HG03442 (cell line): ENCODE results near the gene CFAP69.

Source experiments
- ATAC-seq: cut with Tn5 transposase; IDR thresholded peaks from one replicate; pipeline ENCODE4 v1.9.1; 2021; ENCODE audit warnings: mild to moderate bottlenecking, moderate library complexity; ENCODE audit not compliant: unreplicated experiment

Gene CFAP69

DNA sequence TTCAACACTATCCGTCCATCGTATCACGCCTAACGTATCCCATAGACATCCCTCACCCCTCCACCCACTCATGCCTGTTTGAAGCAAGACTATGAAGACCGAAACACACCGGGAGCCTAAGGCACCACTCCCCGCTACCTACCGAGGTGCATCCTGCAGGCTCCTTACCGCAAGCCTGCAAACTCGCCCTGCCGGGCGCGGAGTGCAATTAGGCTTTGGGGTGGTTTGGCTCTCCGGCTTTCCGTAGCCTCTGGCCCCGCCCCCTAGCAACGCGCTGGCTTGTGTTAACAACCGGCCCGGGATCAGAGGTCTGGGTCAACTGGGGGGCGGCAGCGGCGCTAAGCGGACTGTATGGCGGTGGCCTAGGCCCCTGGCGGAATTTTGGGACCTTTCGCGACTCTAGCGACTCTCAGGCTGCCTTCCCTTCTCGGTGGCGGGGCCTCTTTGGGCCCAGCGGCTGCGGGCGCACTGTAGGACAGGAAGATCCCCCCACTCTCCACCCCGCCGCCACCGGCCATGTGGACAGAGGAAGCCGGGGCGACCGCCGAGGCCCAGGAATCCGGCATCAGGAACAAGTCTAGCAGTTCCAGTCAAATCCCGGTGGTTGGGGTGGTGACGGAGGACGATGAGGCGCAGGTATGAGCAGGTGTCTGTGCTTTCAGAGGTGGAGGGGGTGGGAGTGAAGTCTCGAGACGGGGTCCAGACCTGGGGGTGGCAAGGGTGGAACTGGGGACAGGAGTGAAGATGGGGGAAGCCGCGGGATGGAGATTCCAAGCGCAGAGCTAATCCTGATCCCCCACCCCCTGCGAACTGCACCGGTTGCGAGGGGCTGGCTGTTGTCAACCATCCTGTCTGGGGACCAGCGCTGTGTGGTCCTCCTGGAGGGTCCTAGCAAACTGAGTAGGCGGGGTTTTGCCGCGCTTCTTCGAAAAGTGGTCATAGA lies at the start of gene CFAP69:
Gene CFAP69 (plus strand): TSS at position 266 of the 943 bp plus-strand sequence. CDS start 251 bp downstream, at position 517.
- ATAC-seq: peak; percentile 87

- ATAC-seq: no peak
These were observed 43.3 kb upstream of the CFAP69 start for GRCh38 chr7:90201500-90202195.

GRCh38 chr7:90207956-90208355 lies 37.0 kb upstream of the CFAP69 start:
- ATAC-seq: no peak

GRCh38 chr7:90209776-90210175 lies 35.2 kb upstream of the CFAP69 start:
- ATAC-seq: no peak

GRCh38 chr7:90210475-90210874 lies 34.5 kb upstream of the CFAP69 start:
- ATAC-seq: no peak

GRCh38 chr7:90210981-90211380 lies 34.0 kb upstream of the CFAP69 start:
- ATAC-seq: no peak

DNA sequence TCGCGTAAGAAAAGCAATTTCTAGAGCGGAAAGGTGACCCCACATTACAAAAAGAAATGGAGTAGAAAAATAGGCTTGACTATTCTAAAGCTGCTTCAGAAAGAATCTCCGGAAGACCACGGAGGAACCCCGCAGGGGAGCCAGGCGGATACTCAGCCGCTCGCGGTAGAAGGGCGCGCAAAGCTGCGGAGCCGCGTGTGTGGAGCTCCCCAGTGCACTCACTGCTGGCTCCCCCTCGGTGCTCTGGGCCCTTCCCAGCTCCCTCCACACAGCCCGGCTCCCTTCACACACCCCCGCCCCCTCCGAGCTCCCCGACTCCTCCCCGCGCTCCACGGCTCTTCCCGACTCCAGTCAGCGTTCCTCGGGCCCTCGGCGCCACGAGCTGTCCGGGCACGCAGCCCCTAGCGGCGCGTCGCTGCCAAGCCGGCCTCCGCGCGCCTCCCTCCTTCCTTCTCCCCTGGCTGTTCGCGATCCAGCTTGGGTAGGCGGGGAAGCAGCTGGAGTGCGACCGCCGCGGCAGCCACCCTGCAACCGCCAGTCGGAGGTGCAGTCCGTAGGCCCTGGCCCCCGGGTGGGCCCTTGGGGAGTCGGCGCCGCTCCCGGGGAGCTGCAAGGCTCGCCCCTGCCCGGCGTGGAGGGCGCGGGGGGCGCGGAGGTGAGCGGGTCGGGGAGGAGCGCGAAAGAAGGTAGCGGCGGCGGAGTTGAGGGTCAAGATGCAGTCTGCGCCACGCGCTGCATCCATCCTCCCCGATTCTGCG lies 33.4 kb upstream of the CFAP69 start, which contains the start of gene STEAP2:
Gene STEAP2 (plus strand): TSS at position 350 of the 758 bp plus-strand sequence. CDS start 13,343 bp downstream, outside the sequence.
- ATAC-seq: peak; percentile 86

GRCh38 chr7:90212149-90212495 lies 32.9 kb upstream of the CFAP69 start:
- no peak for ATAC-seq

GRCh38 chr7:90213521-90213920 lies 31.5 kb upstream of the CFAP69 start:
- no peak for ATAC-seq

GRCh38 chr7:90216080-90216674 lies 28.8 kb upstream of the CFAP69 start:
- no peak for ATAC-seq

- ATAC-seq: no peak
These were observed 28.2 kb upstream of the CFAP69 start for GRCh38 chr7:90216771-90217170.

GRCh38 chr7:90222390-90222789 lies 22.6 kb upstream of the CFAP69 start:
- ATAC-seq: no peak

GRCh38 chr7:90222811-90223725 lies 21.9 kb upstream of the CFAP69 start:
- no peak for ATAC-seq

- no peak for ATAC-seq
These were observed 20.8 kb upstream of the CFAP69 start for GRCh38 chr7:90224195-90224594.

DNA sequence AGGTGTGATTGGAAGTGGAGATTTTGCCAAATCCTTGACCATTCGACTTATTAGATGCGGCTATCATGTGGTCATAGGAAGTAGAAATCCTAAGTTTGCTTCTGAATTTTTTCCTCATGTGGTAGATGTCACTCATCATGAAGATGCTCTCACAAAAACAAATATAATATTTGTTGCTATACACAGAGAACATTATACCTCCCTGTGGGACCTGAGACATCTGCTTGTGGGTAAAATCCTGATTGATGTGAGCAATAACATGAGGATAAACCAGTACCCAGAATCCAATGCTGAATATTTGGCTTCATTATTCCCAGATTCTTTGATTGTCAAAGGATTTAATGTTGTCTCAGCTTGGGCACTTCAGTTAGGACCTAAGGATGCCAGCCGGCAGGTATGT lies 19.8 kb upstream of the CFAP69 start:
- ATAC-seq: no peak

DNA sequence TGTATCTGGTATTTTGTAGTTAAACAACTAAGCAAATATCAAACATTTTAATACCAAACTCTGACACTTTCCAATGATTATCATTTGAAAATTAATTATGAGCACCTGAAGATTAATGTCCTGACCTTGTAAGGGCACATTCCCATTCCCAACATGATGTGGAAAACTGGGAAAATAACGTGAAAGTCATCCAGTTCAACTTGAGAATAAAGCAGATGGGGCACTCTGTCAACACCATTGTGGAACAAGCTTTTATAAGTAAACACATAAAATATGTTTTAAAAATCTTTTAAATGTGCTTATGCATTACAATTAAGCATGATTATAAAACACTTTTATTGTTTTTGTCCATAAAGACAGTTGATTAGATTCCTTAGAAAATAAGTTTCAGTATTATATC lies 19.4 kb upstream of the CFAP69 start:
- ATAC-seq: no peak

- no peak for ATAC-seq
These were observed 17.7 kb upstream of the CFAP69 start for GRCh38 chr7:90227259-90227658.

DNA sequence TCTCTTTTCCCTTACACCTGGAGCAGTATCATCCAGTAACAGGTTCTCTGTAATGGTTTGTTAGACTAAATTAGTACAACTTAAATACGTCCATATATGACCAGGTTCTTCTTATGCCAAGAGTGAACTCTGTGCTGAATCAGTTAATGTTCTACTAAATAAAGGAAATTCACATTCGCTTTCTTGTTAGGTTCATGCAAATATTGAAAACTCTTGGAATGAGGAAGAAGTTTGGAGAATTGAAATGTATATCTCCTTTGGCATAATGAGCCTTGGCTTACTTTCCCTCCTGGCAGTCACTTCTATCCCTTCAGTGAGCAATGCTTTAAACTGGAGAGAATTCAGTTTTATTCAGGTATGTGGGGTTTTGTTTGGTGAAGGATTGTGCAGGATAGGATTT lies 15.3 kb upstream of the CFAP69 start:
- no peak for ATAC-seq

- ATAC-seq: no peak
These were observed 14.1 kb upstream of the CFAP69 start for GRCh38 chr7:90230834-90231233.

DNA sequence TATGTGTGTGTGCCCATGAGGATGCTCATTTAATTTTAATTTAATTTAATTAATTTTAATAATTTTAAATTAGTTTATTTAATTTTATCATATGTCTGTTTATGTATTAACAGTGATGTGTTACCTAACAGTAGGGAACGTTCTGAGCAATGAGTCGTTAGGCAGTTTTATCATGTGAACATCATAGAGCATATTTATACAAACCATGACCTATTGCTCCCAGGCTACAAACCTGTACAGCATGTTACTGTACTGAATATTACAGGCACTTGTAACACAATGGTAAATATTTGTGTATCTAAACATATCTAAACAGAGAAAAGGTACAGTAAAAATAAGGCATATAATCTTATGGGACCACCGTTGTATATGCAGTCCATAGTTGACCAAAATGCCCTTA lies 13.7 kb upstream of the CFAP69 start:
- no peak for ATAC-seq
